NCI-H1694 treated with DMSO at 0.1 percent for 48 hours (cell line): ENCODE results near the gene KRTAP10-2.

Source experiments
- DNase-seq: peaks from one replicate; lab custom pipeline; 2025; lab: John Stamatoyannopoulos, UW

KRTAP10-2 gene

DNA sequence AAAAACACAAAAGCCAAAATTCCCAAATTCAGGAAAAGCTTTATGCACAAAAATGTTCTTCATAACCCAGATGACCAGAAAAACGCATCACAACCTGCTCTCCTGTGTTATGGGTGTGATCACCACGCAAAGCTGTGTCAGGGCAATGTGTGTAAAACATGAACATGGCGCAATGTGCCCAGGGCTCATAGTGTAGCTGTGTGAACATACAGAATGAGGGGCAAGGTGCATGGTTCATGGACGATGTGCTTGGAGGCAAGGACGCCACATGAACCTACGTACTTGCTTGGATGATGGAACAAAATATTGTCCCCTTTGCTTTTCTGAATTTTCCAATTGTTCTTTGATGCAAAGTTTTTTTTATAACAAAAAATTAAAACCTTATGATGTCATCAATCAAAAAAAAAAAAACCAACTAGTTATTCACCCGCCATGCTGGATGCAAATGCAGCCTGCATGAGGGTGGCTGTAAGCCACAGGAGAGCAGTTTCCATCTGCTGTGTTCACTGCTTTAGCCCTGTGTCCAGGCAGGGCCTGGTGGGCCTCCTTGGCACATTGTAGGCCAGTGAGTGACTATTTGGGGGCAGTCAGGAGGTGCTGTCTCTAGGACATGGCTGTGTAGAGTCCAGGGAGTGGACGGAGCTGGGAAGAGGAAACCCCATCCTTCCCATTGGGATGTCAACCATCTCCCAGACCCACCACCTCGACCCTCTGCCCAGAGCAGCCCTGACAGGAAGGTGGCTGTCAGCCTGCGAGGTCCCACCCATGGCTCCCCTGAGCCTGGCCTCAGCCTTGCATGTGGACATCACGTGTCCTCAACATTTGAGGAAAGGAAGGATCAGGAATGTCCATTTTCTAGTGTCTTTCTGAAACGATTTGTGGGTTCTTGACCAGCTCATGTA, 25.0 kb downstream of the KRTAP10-2 start:
- no peak for DNase-seq

DNA sequence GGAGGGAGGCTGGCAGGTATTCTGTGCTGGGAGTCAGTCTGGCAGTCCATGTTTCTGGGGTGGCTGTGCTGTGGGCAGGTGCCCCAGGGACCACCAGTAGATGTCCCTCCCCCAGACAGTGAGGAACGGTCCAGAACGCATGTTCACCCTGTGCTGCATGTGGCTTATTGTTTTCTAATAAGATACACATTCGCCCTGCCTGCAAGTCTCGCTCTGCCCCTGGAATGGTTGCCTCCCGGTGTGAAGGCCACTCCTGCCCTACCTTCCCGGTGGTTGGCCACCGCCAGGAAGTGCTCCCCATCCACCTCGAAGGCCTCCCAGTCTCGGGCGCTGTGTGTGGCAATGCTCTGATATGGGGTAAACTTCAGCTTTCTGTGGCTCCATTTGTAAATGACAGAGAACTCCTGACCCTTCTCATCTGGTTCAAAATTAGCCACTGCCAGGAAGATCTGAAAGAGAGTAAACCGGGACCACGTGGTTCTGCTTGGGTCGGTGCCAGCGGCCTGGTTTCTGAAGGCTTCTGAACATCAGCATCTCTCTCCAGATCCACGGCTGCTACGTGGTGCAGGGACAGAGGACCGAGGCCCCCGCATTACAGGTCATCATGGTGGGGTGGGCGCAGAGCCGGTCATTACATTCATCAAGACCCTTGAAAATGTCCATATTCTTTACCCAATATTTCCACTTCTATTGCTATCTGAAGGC, 25.8 kb downstream of the KRTAP10-2 start:
- DNase-seq, result no peak

GRCh38 chr21:44524414-44525371, 26.6 kb downstream of the KRTAP10-2 start:
- no peak for DNase-seq

GRCh38 chr21:44523567-44524413, 27.5 kb downstream of the KRTAP10-2 start:
- no peak for DNase-seq

- DNase-seq, result no peak
These were observed 28.5 kb downstream of the KRTAP10-2 start for GRCh38 chr21:44522753-44523204.

- DNase-seq, result no peak
These were observed 29.2 kb downstream of the KRTAP10-2 start for GRCh38 chr21:44521928-44522752.

DNA sequence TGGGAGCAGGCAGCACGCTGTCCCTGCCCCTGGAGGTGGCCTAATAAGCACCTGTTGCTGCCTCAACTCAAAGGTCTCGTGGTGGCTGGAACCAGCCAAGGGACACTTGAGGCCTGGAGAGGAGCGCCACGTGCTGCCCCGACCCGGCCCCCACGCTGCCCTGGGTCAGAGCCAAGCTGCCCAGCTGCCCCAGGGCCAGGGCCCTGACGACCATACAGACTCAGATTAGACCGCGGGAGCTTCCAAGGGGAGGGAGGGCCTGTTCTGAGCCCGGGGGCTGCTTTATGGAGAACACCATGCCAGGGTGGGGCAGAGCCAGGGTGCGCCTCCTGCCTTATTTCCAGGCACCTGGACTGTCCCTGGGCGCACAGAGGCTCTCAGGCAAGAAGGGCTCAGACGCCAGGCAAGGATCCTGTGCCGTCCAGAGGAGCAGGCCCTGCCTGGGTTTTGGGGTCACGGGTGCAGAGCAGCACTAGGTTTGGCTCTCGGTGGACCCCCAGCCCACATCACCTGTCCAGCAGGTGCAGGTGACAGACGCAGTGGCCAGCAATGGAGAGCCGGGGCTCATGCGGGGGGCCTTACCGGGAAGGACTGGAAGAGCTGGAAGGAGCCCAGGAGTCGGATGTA, 29.9 kb downstream of the KRTAP10-2 start:
- no peak for DNase-seq

DNA sequence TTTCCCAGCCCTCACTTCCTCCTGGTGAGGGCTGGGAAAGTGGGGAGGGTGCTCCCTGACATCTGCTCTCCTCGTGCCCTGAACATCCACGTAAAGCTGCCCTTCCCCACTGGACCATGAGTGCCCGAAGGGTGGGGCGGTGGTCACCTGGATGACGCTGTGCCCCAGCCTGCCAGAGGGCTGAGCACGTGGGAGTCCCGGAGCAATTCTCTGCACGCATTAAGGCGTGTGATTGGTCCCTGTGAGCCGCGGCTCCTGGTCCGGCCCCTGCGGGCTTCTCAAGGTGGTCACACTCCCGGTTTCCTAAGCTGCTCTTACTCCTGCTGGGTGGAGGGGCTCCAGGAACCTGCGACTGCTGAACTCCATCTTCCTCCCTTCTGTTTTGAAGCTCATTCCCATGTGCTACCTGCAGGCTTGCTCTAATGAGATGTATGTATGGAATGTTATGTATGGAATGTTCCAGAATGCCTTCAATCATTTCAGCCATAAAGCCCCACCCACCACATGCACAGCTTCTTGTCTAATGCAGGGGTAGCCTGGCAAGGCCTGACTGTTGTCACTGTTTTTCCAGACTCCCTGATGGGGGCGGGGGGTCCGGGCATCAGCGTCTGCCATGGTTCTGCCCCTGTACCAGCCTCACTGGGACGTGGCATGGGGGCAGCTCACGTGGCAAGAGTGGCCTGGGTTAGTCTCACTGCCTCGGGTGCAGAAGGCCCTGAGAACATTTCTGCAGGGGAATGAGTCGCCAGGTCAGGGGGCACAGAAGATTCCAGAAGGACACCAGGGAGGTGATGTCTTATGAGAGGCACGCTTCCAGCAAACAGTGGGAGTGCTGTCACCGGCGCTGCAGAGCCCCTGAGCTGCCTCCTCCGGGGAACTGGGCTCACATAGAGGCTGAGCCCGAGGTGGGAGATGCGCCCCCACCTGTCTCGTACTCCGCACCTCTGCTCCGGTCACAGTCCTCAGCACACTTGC, 30.7 kb downstream of the KRTAP10-2 start:
- DNase-seq, result no peak

- DNase-seq, result no peak
These were observed 31.7 kb downstream of the KRTAP10-2 start for GRCh38 chr21:44519346-44520325.

DNA sequence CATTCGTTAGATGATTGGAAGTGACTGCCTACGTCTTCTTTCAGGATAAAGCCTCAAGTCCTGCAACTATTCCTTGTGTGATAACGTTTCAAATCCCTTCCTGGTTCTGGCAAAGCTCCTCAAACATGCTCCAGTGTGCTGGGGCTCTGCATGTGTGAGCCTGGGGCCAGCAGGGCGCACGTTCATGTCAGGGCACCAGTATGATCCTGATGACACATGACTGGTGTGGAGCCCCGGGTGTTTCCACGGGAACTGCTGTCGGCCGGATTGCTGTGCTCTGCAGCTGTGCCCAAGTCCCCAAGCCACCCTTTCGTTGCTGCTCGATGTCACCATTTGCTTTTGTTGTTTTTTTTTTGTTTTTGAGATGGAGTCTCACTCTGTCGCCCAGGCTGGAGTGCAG, 32.6 kb downstream of the KRTAP10-2 start:
- no peak for DNase-seq

DNA sequence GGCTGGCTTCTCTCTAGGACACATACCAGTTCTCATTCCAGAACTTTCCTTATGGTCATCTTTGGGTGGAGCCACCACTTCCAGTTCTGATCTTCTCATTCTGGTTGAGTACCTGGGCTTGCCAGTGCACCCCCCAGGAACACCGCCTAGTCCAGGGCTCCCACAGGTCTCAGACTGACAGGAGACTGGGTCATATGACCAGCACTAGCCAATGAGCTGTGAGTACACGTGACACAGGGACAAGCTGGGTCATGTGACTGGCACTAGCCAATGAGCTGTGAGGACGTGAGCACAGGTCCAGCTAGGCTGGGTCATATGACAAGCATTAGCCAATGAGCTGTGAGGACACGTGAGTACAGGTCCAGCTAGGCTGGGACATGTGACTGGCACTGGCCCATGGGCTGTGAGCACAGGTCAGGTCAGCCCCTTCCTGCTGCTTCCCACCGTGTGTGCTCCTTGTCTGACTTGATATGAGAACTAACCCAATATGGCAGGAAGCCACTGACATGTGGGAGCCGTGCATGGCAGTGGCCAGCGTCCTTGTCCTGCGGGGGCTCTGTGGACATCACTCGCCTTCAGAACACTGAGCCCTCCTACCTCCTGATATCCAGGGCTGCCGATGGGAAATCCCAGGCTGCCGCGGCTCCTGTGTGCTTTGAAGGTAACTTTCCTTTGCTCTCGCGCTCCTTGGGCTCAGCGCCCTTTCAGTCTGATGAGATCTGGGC, 34.0 kb downstream of the KRTAP10-2 start:
- DNase-seq, result no peak

- no peak for DNase-seq
These were observed 34.5 kb downstream of the KRTAP10-2 start for GRCh38 chr21:44516828-44517174.

DNA sequence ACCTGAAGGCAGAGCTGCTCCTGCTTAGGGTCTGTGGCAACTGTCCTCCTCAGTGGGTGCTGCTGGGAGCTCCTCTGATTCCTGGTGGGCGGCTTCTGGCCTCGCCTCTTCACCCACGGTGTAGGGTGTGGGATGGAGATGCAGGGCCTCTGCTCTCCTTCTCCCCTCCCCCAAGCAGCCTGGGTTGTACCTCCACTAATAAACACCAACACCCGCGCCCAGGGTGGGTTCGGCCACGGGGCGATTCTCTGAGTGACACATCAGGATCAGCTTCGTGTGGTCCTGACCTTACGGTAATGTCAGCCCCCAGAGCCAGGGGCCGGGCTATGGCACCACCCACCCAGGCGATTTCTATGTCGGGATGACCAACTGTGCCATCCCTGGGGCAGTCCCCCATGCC, 35.0 kb downstream of the KRTAP10-2 start:
- DNase-seq, result no peak

DNA sequence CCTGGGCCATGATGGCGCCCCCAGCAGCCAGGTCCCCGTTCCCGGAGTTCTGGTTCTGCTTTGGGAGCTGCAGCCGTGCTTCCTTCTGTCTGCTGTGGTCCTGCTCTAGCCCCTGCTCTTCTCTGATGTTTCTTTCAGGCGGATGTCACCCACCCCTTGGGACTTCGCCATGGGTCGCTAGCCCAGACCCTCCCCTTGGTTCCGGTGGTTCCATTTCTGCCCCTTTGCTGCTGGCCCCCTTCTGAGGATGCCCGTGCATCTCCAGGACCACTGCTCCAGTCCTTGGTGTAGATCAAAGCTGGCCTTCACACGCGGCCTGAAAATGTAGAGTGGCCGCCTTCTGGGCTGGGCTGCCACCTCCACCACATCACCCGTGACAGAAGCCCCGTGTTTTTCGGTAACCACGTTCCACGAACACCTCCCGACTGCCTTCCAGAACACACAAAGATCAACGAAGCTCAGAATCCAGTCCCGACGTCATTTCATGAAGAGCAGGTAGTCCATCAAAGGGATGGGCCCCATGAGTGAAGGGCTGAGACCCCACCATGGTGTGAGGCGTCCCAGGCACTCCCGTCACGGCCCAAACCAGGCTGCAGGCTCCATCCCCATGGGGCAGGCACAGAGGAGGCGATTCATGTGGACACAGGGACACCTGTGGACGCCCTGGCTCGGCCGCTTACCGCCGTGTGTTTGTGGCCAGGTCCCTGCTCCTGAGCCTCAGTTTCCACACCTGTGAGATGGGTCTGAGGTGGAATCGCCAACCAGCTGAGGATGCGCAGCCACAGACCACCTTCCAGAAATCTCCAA, 35.7 kb downstream of the KRTAP10-2 start:
- DNase-seq, result no peak

- DNase-seq, result no peak
These were observed 36.5 kb downstream of the KRTAP10-2 start for GRCh38 chr21:44514746-44515358.

DNA sequence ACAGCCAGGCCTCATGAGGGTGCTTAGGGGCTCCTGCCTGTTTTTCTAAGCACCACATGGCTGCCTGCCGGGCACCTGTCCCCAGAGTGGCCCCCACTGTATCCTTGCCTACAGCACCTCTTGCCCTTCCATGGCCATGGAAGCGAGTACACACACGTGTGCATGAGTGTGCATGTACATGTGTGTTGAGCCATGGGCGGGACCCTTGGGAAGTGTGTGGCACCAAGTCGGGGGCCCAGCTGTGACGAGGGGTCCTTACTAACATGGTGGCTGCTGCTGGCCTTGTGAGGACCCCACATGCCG, 37.1 kb downstream of the KRTAP10-2 start:
- no peak for DNase-seq
